Activated CD4-positive, alpha-beta T cell treated with anti-CD3 and anti-CD28 coated beads, Interleukin-2, amount 10 ng/mL, durations not matched to agents 7 days and 5 days (primary cell): ENCODE data around the gene TMEM132A. TPM values are rescaled to one million over a fixed set of nuclear protein-coding genes. Genes with fewer than 3 reads are reported as not detected.
A peak's percentile ranks its signal among the peaks of the same experiment; 100 is the strongest.
"Not testable (repeated sequence)": the region's sequence is repeated elsewhere in the genome, so short reads cannot be mapped to it uniquely, and the experiment has no call there.

ENCODE experiments used
- CTCF ChIA-PET: fragments of 350-600 bp; sonication (Branson Sonifier 250); formaldehyde crosslinking; loops from one replicate; lab custom pipeline; 2021; ENCODE audit warnings: antibody characterized with exemption; lab: Charles Lee
- POLR2A ChIA-PET: fragments of 350-600 bp; sonication (Branson Sonifier 250); formaldehyde crosslinking; loops from one replicate; lab custom pipeline; 2021; ENCODE audit warnings: antibody characterized with exemption; lab: Charles Lee
- DNase-seq: peaks from one replicate; pipeline ENCODE4 v3.0.0-alpha.2; 2020
- H3K27ac Mint-ChIP-seq: one replicate; pipeline ENCODE4 v1.8.0; 2021; ENCODE audit warnings: mild to moderate bottlenecking, moderate library complexity, mixed read lengths
- H3K27me3 Mint-ChIP-seq: one replicate; pipeline ENCODE4 v1.8.0; 2021; ENCODE audit warnings: mixed read lengths
- H3K36me3 Mint-ChIP-seq: one replicate; pipeline ENCODE4 v1.8.0; 2021; ENCODE audit warnings: low read depth, mixed read lengths
- H3K4me1 Mint-ChIP-seq: one replicate; pipeline ENCODE4 v1.8.0; 2021; ENCODE audit warnings: mixed read lengths
- H3K4me3 Mint-ChIP-seq: one replicate; pipeline ENCODE4 v1.8.0; 2021; ENCODE audit warnings: mild to moderate bottlenecking, moderate library complexity, mixed read lengths
- H3K9me3 Mint-ChIP-seq: one replicate; pipeline ENCODE4 v1.8.0; 2021; ENCODE audit warnings: mixed read lengths
- total RNA-seq, 2 experiments: library from RNA; stranded (reverse); gene quantifications; one replicate each; pipeline ENCODE4 v1.2.3, GENCODE V29; 2021

TMEM132A gene
- total RNA-seq, 2 experiments from 2014 or later, result 0.40 to 0.47 TPM

DNA sequence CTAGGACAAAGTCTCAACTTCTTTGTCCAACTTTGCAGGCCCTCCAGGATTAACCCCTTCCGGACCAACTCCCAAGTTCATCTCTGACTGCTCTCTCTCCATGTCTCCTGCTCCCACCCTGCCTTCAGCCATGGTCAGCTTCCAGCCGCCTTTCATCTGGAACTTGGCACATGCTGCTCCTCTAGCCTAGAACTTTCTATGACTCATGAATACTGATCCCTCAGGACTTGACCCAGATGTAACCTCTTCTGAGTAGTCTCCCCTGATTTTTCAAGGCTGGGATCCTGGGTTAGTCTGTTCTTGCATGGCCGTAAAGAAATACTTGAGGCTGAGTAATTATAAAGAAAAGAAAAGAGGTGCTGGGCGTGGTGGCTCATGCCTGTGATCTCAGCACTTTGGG, 32.9 kb downstream of the TMEM132A start:
- ChIA-PET CTCF (no interaction called here), POLR2A (no interaction called here)
- no peak for DNase-seq
- H3K4me3 Mint-ChIP-seq, result no peak overlapping the region
- H3K4me1 Mint-ChIP-seq, result peaks cover 18% of the 10 kb centered on the region
- H3K27me3 Mint-ChIP-seq, result peaks cover 15% of the 10 kb centered on the region
- no peak overlapping the region for H3K27ac Mint-ChIP-seq
- H3K36me3 Mint-ChIP-seq, result no peaks in the 10 kb centered on the region
- no peaks in the 10 kb centered on the region for H3K9me3 Mint-ChIP-seq

DNA sequence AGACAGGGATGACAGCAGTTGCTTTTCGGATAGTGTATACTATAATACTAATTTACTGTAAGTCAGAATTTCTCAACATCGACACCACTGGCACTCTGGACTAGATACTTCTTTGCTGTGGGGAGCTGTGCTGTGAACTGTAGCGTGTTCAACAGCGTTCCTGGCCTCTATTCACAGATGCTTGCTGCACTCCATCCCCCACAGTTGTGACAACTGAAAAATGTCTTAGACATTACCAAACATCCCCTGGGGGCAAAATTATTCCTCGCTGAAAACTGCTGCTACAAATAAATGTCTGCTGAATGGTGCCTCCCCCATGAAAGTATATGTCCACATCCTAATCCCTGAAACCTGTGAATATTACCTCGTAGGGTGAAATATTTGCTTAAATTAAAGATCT, 35.2 kb downstream of the TMEM132A start:
- Mint-ChIP-seq H3K36me3 (no peaks in the 10 kb centered on the region), H3K4me1 (peaks cover 4% of the 10 kb centered on the region), H3K27me3 (peaks cover 19% of the 10 kb centered on the region), H3K4me3 (no peak overlapping the region), H3K27ac (no peak overlapping the region), H3K9me3 (no peaks in the 10 kb centered on the region)
- CTCF ChIA-PET, result interaction anchor here (3.3 kb wide), 1 partner anchor 11 kb away, joined by 12 read pairs; the partner anchor contains the start of gene CD6
- POLR2A ChIA-PET, result no interaction called here
- no peak for DNase-seq

DNA sequence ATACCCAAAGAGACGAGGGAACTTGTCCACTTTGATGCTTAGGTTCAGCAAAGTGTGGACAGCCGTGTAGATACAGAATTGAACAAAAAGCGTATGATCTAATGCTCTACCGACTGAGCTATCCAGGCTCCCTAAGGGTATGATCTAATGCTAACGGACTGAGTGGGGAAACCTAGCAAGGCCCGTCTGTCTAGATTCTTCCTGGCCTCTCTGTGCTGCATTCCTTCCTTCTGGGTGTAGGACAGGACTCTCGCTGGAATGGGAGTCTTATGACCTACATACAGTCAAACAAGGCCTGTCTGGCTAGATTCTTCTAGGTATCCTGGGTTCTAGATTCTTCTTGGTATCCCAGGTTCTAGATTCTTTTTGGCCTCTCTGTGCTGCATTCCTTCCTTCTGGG, 36.1 kb downstream of the TMEM132A start:
- no peak overlapping the region for H3K4me3 Mint-ChIP-seq
- CTCF ChIA-PET, result interaction anchor here (0.6 to 3.3 kb wide), 2 partner anchors 10 to 301 kb away, joined by 4 to 12 read pairs; partner anchors contain the start of gene CD6
- H3K36me3 Mint-ChIP-seq, result no peaks in the 10 kb centered on the region
- peaks cover 4% of the 10 kb centered on the region for H3K4me1 Mint-ChIP-seq
- DNase-seq, result no peak
- H3K27ac Mint-ChIP-seq, result no peak overlapping the region
- no peaks in the 10 kb centered on the region for H3K9me3 Mint-ChIP-seq
- POLR2A ChIA-PET, result no interaction called here
- peaks cover 19% of the 10 kb centered on the region for H3K27me3 Mint-ChIP-seq

DNA sequence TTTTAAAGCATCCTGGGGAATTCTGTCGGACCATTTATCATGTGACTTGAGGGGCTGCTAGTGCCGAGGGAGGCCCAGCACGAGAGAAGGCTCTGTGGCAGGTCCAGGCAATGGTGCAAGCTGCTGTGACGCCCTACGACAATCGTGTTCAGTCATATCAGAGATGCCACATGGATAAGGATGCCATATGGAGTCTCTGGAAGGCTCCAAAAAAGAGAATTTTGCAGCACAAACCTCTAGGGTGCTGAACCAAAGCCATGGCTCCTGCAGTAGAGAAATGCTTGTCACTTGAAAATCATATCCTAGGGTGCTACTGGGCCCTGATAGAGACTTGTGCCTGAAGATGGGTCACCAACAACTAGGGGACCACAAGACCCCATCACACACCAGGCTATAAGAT, 40.5 kb downstream of the TMEM132A start:
- ChIA-PET CTCF (interaction anchor here (0.7 to 1.8 kb wide), 4 partner anchors 11 to 1153 kb away, joined by 3 to 5 read pairs (median 4); partner anchors contain the start of gene SLC15A3), POLR2A (no interaction called here)
- Mint-ChIP-seq H3K27ac (no peak overlapping the region), H3K27me3 (peaks cover 20% of the 10 kb centered on the region), H3K4me3 (no peak overlapping the region), H3K36me3 (peaks cover 6% of the 10 kb centered on the region), H3K9me3 (peaks cover 10% of the 10 kb centered on the region), H3K4me1 (peaks cover under 1% of the 10 kb centered on the region)
- DNase-seq, result no peak

DNA sequence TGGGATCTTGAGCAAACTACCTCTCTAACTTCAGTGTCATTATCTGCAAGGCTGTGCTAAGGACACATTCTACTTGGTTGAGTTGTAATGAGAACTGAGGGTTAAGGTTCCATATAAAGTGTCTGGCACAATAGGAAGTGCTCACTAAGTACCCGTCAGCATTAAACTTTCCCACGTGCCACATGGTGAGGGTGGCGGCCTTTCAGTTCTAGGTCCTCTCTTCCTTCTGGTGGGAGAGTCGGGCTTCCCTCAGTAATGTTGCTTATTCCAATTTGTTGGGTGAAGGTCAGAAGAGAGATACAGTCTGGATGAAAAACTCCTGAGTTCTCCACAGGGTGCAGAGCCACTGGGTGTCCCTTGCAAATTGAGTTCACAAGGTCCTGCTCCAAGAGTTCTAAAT, 42.6 kb downstream of the TMEM132A start:
- no peak overlapping the region for H3K27ac Mint-ChIP-seq
- no peak overlapping the region for H3K4me3 Mint-ChIP-seq
- POLR2A ChIA-PET, result interaction anchor here (0.7 kb wide), 1 partner anchor 50 kb away, joined by 3 read pairs; no protein-coding TSS in a partner anchor
- peaks cover 6% of the 10 kb centered on the region for H3K36me3 Mint-ChIP-seq
- CTCF ChIA-PET, result interaction anchor here (0.7 to 1.6 kb wide), 3 partner anchors 25 to 168 kb away, joined by 3 read pairs; no protein-coding TSS in a partner anchor
- H3K27me3 Mint-ChIP-seq, result peaks cover 11% of the 10 kb centered on the region
- H3K4me1 Mint-ChIP-seq, result peaks cover 18% of the 10 kb centered on the region
- peaks cover 10% of the 10 kb centered on the region for H3K9me3 Mint-ChIP-seq
- no peak for DNase-seq

DNA sequence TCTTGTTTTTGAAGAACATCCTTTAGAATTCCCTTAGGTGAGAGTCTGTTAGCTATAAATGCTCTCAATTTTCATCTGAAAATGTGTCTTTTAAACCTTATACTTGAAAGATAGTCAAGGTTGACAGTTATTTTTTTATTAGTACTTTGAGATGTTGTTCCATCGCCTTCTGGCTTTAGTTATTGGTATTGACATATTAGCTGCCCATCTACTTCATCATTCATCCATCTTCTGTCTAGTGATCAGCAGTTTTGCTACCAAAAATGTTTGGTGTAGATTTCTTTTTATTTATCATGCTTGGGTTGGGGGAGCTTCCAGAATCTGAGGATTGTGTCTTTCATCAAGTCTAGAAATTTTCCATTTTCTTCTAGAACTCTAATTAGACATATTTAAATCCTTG, 44.0 kb downstream of the TMEM132A start:
- ChIA-PET POLR2A (no interaction called here), CTCF (interaction anchor here (1.2 to 1.8 kb wide), 5 partner anchors 9 to 144 kb away, joined by 3 to 4 read pairs (median 4); no protein-coding TSS in a partner anchor)
- H3K4me3 Mint-ChIP-seq, result no peak overlapping the region
- H3K9me3 Mint-ChIP-seq, result peaks cover 10% of the 10 kb centered on the region
- H3K36me3 Mint-ChIP-seq, result peaks cover 19% of the 10 kb centered on the region
- peaks cover 18% of the 10 kb centered on the region for H3K4me1 Mint-ChIP-seq
- no peak for DNase-seq
- H3K27me3 Mint-ChIP-seq, result peaks cover 5% of the 10 kb centered on the region
- H3K27ac Mint-ChIP-seq, result no peak overlapping the region

DNA sequence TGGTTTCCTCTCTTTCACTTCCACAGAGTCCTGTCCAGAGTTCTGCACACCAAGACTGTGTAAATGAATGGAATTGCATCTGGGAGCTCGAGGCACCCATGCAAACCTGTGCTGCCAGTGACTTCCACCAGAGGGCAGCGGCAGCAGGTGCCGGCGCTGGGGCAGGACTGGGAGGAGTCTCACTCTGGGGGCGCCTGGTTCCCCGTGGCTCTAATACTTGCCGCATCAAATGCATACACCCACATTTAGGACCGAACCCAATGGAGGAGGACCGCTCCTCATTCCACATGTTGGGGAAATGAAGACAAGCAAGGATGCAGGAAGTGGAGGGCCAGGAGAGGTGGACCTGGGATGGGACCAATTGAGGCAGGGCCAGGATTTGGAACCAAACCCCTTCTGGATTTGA, 46.1 kb downstream of the TMEM132A start:
- POLR2A ChIA-PET, result interaction anchor here (0.5 to 1.7 kb wide), 4 partner anchors 17 to 1058 kb away, joined by 4 to 7 read pairs (median 6); no protein-coding TSS in a partner anchor
- peak overlapping the region; percentile 46 for H3K4me3 Mint-ChIP-seq
- peaks cover 38% of the 10 kb centered on the region for H3K36me3 Mint-ChIP-seq
- peak overlapping the region; percentile 61 for H3K27ac Mint-ChIP-seq
- CTCF ChIA-PET, result interaction anchor here (0.6 to 3.1 kb wide), 22 partner anchors 9 to 217 kb away, joined by 3 to 14 read pairs (median 4); partner anchors contain the start of gene TMEM109
- peaks cover 5% of the 10 kb centered on the region for H3K27me3 Mint-ChIP-seq
- peak; percentile 85 for DNase-seq
- peaks cover 24% of the 10 kb centered on the region for H3K4me1 Mint-ChIP-seq
- H3K9me3 Mint-ChIP-seq, result peaks cover 10% of the 10 kb centered on the region

DNA sequence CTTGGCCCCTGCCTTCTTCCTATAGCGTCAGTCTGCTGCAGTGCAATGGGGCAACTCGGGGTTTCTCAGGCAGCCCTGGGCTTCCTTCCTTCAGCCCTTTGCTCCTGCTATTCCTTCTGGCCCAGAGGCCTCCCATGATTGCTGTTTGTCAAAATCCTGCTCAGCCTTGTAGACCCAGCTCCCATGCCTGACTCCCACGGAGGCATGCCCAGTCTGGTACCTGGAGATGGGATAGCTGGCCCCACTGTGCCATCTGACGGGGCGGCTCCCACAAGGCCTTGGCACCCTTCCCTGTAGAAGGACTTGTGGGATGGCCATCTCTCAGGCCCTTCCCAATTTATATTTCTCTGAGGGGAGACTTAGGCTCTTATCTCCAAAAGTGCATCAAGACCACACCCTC, 46.6 kb downstream of the TMEM132A start:
- H3K27me3 Mint-ChIP-seq, result peaks cover 5% of the 10 kb centered on the region
- peak overlapping the region; percentile 83 for H3K27ac Mint-ChIP-seq
- H3K4me3 Mint-ChIP-seq, result peak overlapping the region; percentile 79
- no peak for DNase-seq
- peaks cover 25% of the 10 kb centered on the region for H3K4me1 Mint-ChIP-seq
- peaks cover 10% of the 10 kb centered on the region for H3K9me3 Mint-ChIP-seq
- ChIA-PET CTCF (interaction anchor here (0.8 to 3.1 kb wide), 19 partner anchors 8 to 216 kb away, joined by 3 to 14 read pairs (median 4); partner anchors contain the start of gene TMEM109), POLR2A (interaction anchor here (0.5 to 1.7 kb wide), 6 partner anchors 13 to 1058 kb away, joined by 3 to 7 read pairs (median 4); no protein-coding TSS in a partner anchor)
- H3K36me3 Mint-ChIP-seq, result peaks cover 40% of the 10 kb centered on the region

DNA sequence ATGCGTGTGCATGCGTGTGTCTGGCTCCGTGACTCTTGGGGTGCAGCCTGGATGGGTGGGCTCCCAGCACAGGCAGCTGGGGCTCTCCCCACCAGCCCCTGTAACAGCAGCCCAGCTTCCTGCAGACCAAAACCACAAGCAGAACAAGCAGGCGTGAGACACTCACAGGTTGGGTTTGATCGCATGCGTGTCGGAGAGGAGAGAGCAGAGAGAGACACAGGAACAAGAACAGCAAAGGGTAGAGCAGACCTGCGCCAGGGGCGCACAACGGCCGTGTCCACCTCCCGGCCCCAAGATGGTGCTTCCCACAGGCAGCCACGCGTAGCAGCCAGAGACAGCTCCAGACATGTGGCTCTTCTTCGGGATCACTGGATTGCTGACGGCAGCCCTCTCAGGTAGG, 47.3 kb downstream of the TMEM132A start, which contains the start of gene CD6:
Gene CD6, plus strand, starts transcription at position 161 of the 400 bp plus-strand sequence. Its CDS starts 186 bp downstream, at position 347.
- Mint-ChIP-seq H3K27ac (peak within 1 kb of the TSS; percentile 83), H3K4me3 (peak within 1 kb of the TSS; percentile 79), H3K27me3 (peaks cover 5% of the 10 kb centered on the region), H3K36me3 (peaks cover 46% of the 10 kb centered on the region), H3K9me3 (peaks cover 10% of the 10 kb centered on the region), H3K4me1 (peaks cover 32% of the 10 kb centered on the region)
- ChIA-PET POLR2A (interaction anchor here (0.6 to 1.7 kb wide), 6 partner anchors 12 to 139 kb away, joined by 3 to 6 read pairs (median 3); no protein-coding TSS in a partner anchor), CTCF (interaction anchor here (0.8 to 3.1 kb wide), 15 partner anchors 8 to 323 kb away, joined by 3 to 14 read pairs (median 4); partner anchors contain the start of genes TMEM109 and VWCE)
- peak; percentile 79 for DNase-seq

DNA sequence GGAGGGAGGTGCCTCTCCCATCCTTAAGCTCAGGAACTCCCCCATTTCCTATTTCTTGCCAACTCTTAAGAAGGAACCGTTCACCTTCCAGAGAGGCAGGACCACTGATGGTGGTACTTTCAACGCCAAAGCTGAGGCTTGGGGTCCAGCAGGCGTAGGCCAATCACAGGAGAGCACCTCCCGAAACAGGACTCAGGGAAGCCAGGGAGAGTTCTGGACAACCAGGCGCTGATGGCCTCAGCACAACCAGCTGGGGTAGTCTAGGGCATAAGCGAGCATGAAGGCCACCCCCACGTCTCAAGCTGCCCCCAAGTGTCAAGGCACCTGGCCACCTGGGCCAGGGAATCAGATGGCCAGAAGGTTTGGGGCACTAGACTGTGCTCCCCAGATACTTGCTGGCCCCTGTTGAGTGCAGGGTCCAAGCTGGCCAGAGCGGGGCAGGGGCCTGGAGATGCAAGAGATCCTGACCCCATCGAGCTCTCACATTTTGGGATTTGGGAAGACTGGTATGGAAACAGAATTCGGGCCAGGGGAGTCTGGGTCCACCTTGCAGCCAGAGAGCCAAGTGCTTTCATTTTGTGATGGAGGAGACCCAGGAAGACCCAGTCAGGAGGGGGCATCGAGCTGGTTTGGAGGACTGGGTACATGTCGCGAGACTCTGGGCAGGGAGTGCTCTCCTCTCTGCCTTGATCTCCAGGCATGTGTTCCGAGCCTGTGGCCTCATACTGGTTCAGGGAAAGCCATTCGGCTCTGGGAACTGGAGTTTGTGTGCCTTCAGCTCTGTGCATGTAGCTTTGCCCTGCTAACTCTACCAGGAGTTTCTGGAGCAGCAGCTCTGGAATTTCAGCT, 48.1 kb downstream of the TMEM132A start:
- peaks cover 7% of the 10 kb centered on the region for H3K9me3 Mint-ChIP-seq
- peak overlapping the region; percentile 79 for H3K4me3 Mint-ChIP-seq
- peak overlapping the region; percentile 83 for H3K27ac Mint-ChIP-seq
- ChIA-PET POLR2A (interaction anchor here (0.6 to 0.9 kb wide), 2 partner anchors 93 to 103 kb away, joined by 3 to 4 read pairs; no protein-coding TSS in a partner anchor), CTCF (interaction anchor here (1.1 to 3.1 kb wide), 8 partner anchors 10 to 322 kb away, joined by 3 to 12 read pairs (median 4); partner anchors contain the start of gene VWCE)
- peaks cover 53% of the 10 kb centered on the region for H3K36me3 Mint-ChIP-seq
- H3K4me1 Mint-ChIP-seq, result peaks cover 41% of the 10 kb centered on the region
- DNase-seq, result peak; percentile 59
- peaks cover 3% of the 10 kb centered on the region for H3K27me3 Mint-ChIP-seq

DNA sequence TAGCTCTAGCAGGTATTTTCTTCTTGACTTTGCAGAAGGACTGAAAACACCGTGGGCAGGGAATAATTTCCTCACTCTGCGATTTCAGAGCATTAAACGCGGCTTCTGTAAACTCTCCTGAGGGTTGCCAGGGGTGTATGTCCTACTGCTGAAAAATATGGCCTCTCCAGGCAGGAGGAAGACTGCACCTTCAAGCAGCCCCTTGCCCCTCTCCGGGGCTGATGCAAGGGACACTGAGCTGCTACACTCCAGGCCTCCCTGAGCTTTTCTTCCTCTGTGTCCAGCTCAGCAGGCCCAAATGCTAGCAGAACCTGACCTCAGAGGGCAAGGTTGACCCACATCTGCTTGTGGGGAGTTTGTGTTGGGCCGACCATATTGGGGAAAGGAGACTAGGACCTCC, 49.4 kb downstream of the TMEM132A start:
- peaks cover 60% of the 10 kb centered on the region for H3K36me3 Mint-ChIP-seq
- peak overlapping the region; percentile 83 for H3K27ac Mint-ChIP-seq

DNA sequence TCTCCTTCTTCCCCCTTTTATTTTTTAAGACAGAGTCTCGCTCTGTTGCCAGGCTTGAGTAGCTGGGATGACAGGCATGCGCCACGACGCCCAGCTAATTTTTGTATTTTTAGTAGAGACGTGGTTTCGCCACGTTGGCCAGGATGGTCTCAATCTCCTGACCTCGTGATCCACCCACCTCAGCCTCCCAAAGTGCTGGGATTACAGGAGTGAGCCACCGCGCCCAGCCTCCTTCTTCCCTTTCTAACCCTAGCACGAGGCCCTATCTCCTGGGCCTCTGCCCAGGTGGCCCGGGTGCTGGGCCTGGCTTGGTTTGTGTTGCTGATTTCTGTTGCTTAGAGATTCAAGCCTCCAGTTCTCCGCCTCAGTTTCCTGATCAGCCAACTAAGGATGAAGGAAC, 50.1 kb downstream of the TMEM132A start:
- Mint-ChIP-seq H3K4me3 (peak overlapping the region; percentile 79), H3K36me3 (peaks cover 65% of the 10 kb centered on the region)

More for the DNA sequence above, 49.4 kb downstream of the TMEM132A start:
- Mint-ChIP-seq H3K4me3 (peak overlapping the region; percentile 79), H3K4me1 (peaks cover 54% of the 10 kb centered on the region), H3K27me3 (no peaks in the 10 kb centered on the region), H3K9me3 (no peaks in the 10 kb centered on the region)
- DNase-seq, result no peak
- CTCF ChIA-PET, result interaction anchor here (1.1 kb wide), 1 partner anchor 23 kb away, joined by 3 read pairs; no protein-coding TSS in a partner anchor
- POLR2A ChIA-PET, result interaction anchor here (1.3 kb wide), 1 partner anchor 145 kb away, joined by 4 read pairs; no protein-coding TSS in a partner anchor

More for the DNA sequence above, 50.1 kb downstream of the TMEM132A start:
- H3K9me3 Mint-ChIP-seq, H3K27me3 Mint-ChIP-seq, DNase-seq: not testable (repeated sequence)
- CTCF ChIA-PET, result interaction anchor here (1.1 to 1.2 kb wide), 3 partner anchors 18 to 36 kb away, joined by 3 read pairs; no protein-coding TSS in a partner anchor
- POLR2A ChIA-PET, result interaction anchor here (1.3 kb wide), 1 partner anchor 144 kb away, joined by 4 read pairs; no protein-coding TSS in a partner anchor
- Mint-ChIP-seq H3K4me1 (peaks cover 60% of the 10 kb centered on the region), H3K27ac (peak overlapping the region; percentile 83)
